CD4-positive, alpha-beta T cell (primary cell): ENCODE measurements around the gene RBM26. TPM values are rescaled to one million over a fixed set of nuclear protein-coding genes. Genes with fewer than 3 reads are reported as not detected.

ENCODE experiments used
- ATAC-seq: fragments of 200-7000 bp; cut with Tn5 transposase; one replicate; pipeline ENCODE4 v1.10.0; 2022; ENCODE audit warnings: mild to moderate bottlenecking; ENCODE audit not compliant: poor library complexity
- CTCF ChIA-PET: fragments of 350-600 bp; sonication (Branson Sonifier 250); formaldehyde crosslinking; loops from one replicate; lab custom pipeline; 2021; ENCODE audit warnings: antibody characterized with exemption, inconsistent platforms; lab: Charles Lee
- POLR2A ChIA-PET: fragments of 350-600 bp; sonication (Branson Sonifier 250); formaldehyde crosslinking; loops from one replicate; lab custom pipeline; 2021; ENCODE audit warnings: antibody characterized with exemption, inconsistent platforms; lab: Charles Lee
- DNase-seq, 14 experiments: peaks; one replicate each; pipeline ENCODE4 v3.0.0-alpha.2; 2013 to 2020; ENCODE audit warnings: mixed read lengths in 2 of 14
- H3K27ac ChIP-seq, 2 donors: one replicate each; pipeline versions ENCODE4 v1.5.1 to v1.7.0; 2013; ENCODE audit warnings: low read length in 2 of 2, low read depth in 1 of 2, mild to moderate bottlenecking in 1 of 2
- H3K27me3 ChIP-seq, 2 experiments: 1 replicate in 1 of 2; 2 replicates in 1 of 2; pipeline versions ENCODE4 v1.6.1 to v1.7.0; 2013; ENCODE audit warnings: low read length in 2 of 2, control low read depth in 1 of 2, mild to moderate bottlenecking in 1 of 2, moderate library complexity in 1 of 2; ENCODE audit not compliant: insufficient read depth in 2 of 2, control insufficient read depth in 1 of 2
- H3K36me3 ChIP-seq: one replicate; pipeline ENCODE4 v1.6.1; 2013; ENCODE audit warnings: low read length, control low read depth; ENCODE audit not compliant: insufficient read depth
- H3K4me1 ChIP-seq: one replicate; pipeline ENCODE4 v1.6.1; 2013; ENCODE audit warnings: low read length, control low read depth; ENCODE audit not compliant: insufficient read depth
- H3K4me3 ChIP-seq: one replicate; pipeline ENCODE4 v1.5.1; 2013; ENCODE audit warnings: mild to moderate bottlenecking, low read length, moderate library complexity
- H3K9me3 ChIP-seq, 2 experiments: 1 replicate in 1 of 2; 2 replicates in 1 of 2; pipeline versions ENCODE4 v1.6.1 to v1.7.0; 2013; ENCODE audit warnings: low read length in 2 of 2, mild to moderate bottlenecking in 2 of 2, control low read depth in 1 of 2, moderate library complexity in 1 of 2; ENCODE audit not compliant: control insufficient read depth in 1 of 2, insufficient read depth in 1 of 2
- H3K27ac Mint-ChIP-seq: one replicate; pipeline ENCODE4 v1.8.0; 2020; ENCODE audit warnings: mixed read lengths
- H3K27me3 Mint-ChIP-seq: one replicate; pipeline ENCODE4 v1.8.0; 2021; ENCODE audit warnings: mixed read lengths
- H3K36me3 Mint-ChIP-seq: one replicate; pipeline ENCODE4 v1.8.0; 2021; ENCODE audit warnings: low read depth, mixed read lengths
- H3K4me1 Mint-ChIP-seq: one replicate; pipeline ENCODE4 v1.8.0; 2021; ENCODE audit warnings: low read depth, mixed read lengths
- H3K4me3 Mint-ChIP-seq: one replicate; pipeline ENCODE4 v1.8.0; 2020; ENCODE audit warnings: mild to moderate bottlenecking, mixed read lengths
- H3K9me3 Mint-ChIP-seq: one replicate; pipeline ENCODE4 v1.8.0; 2020; ENCODE audit warnings: mixed read lengths
- CTCF ChIP-seq: fragments of 200-600 bp; IDR thresholded peaks from one replicate; pipeline ENCODE4 v1.8.0; 2022; ENCODE audit warnings: antibody characterized with exemption, mild to moderate bottlenecking
- intact Hi-C, 2 experiments: fragments of 100-400 bp; cut with DNase I in 1 of 2; cut with micrococcal nuclease in 1 of 2; formaldehyde crosslinking; loops; one replicate each; pipeline versions ENCODE4 v1.15.1 to v1.9.0; 2023 to 2025; cut with DNase I, micrococcal nuclease
- total RNA-seq, 174 experiments: library from RNA in 2 of 174; stranded (reverse) in 2 of 174; gene quantifications; one replicate each; pipeline ENCODE4 v1.2.3 and lab custom pipeline; 2021 to 2026

RBM26 gene
- total RNA-seq, 2 experiments from 2014 or later, result 67.3 to 68.0 TPM

GRCh38 chr13:79271616-79272015 lies 134.4 kb downstream of the RBM26 start:
- no peak overlapping the region for H3K27ac Mint-ChIP-seq
- no peaks in the 10 kb centered on the region for H3K36me3 Mint-ChIP-seq

GRCh38 chr13:79270859-79271258 lies 135.2 kb downstream of the RBM26 start:
- Mint-ChIP-seq H3K27ac (no peak overlapping the region), H3K27me3 (peaks cover 17% of the 10 kb centered on the region), H3K4me3 (no peak overlapping the region), H3K4me1 (no peaks in the 10 kb centered on the region), H3K36me3 (no peaks in the 10 kb centered on the region), H3K9me3 (no peaks in the 10 kb centered on the region)
- POLR2A ChIA-PET, result no interaction called here
- TF ChIP-seq CTCF, result no peak
- Histone ChIP-seq H3K4me1 (no peaks in the 10 kb centered on the region), H3K9me3 (no peaks in the 10 kb centered on the region), H3K27me3 (no peaks in the 10 kb centered on the region), H3K36me3 (no peaks in the 10 kb centered on the region), H3K4me3 (no peak overlapping the region), H3K27ac (no peak overlapping the region)
- ATAC-seq (no peak), DNase-seq (no peak)
- intact Hi-C loops, result no loop called here
- CTCF ChIA-PET, result interaction anchor here (1.6 kb wide), 1 partner anchor 7 kb away, joined by 3 read pairs; no protein-coding TSS in a partner anchor

More at GRCh38 chr13:79271616-79272015, 134.4 kb downstream of the RBM26 start:
- H3K27me3 Mint-ChIP-seq, result peaks cover 17% of the 10 kb centered on the region
- Histone ChIP-seq H3K4me1 (no peaks in the 10 kb centered on the region), H3K27me3 (no peaks in the 10 kb centered on the region), H3K9me3 (no peaks in the 10 kb centered on the region), H3K36me3 (no peaks in the 10 kb centered on the region), H3K27ac (no peak overlapping the region), H3K4me3 (no peak overlapping the region)
- no peak overlapping the region for H3K4me3 Mint-ChIP-seq
- no peak for DNase-seq
- no peak for ATAC-seq
- ChIA-PET POLR2A (no interaction called here), CTCF (no interaction called here)
- TF ChIP-seq CTCF, result no peak
- intact Hi-C loops, result no loop called here
- no peaks in the 10 kb centered on the region for H3K9me3 Mint-ChIP-seq
- H3K4me1 Mint-ChIP-seq, result no peaks in the 10 kb centered on the region

Other genes starting within 250 kb of the RBM26 start
- 1 to 10 TPM; 3.2 to 3.4 TPM for gene NDFIP2, start 74.9 kb upstream of the RBM26 start, total RNA-seq